ENCODE data around the gene GRAMD1A.
"Not testable (repeated sequence)": the region's sequence is repeated elsewhere in the genome, so short reads cannot be mapped to it uniquely, and the experiment has no call there.

DNA sequence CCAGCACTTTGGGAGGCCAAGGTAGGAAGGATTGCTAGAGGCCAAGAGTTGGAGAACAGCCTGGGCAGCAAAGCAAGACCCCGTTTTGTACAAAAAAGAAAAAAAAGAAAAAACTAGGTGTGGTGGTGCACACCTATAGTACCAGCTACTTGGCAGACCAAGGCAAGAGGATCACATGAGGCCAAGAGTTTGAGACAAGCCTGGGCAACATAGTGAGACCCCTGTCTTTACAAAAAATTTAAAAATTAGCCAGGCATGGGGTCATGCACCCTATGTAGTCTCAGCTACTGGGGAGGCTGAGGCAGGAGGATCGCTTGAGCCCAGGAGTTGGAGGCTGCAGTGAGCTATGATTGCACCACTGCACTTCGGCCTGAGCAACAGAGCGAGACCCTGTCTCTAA lies 14.7 kb downstream of the GRAMD1A start:
- not testable (repeated sequence) for TF ChIP-seq ZNF274 (IDR thresholded peaks at IDR 0.05; ENCODE audit: low read depth, low read length); SUZ12 (IDR thresholded peaks at IDR 0.05; ENCODE audit: extremely low read depth, insufficient read depth, insufficient read length)
